ENCODE results near the gene TBC1D5. TPM values are rescaled to one million over a fixed set of nuclear protein-coding genes. Genes with fewer than 3 reads are reported as not detected.

TBC1D5 gene
- total RNA-seq, 2 donors from 2014 or later, result 46.8 to 71.1 TPM

- Histone ChIP-seq H3K4me3 (no peak overlapping the region), H3K9me3 (no peaks in the 10 kb centered on the region), H3K4me1 (peaks cover 11% of the 10 kb centered on the region), H3K27ac (no peak overlapping the region), H3K36me3 (replicated peaks in 1 of 2; ENCODE audit: insufficient read depth in 1 of 2, low read depth in 2 of 2) (no peaks in the 10 kb centered on the region), H3K27me3 (no peaks in the 10 kb centered on the region)
- intact Hi-C loops (cut with DNase I), result no loop called here
- WGBS, 2 donors, result 90 to 95% methylated on average over 3 of the region's 3 CpGs
- TF ChIP-seq, protein P1, sequence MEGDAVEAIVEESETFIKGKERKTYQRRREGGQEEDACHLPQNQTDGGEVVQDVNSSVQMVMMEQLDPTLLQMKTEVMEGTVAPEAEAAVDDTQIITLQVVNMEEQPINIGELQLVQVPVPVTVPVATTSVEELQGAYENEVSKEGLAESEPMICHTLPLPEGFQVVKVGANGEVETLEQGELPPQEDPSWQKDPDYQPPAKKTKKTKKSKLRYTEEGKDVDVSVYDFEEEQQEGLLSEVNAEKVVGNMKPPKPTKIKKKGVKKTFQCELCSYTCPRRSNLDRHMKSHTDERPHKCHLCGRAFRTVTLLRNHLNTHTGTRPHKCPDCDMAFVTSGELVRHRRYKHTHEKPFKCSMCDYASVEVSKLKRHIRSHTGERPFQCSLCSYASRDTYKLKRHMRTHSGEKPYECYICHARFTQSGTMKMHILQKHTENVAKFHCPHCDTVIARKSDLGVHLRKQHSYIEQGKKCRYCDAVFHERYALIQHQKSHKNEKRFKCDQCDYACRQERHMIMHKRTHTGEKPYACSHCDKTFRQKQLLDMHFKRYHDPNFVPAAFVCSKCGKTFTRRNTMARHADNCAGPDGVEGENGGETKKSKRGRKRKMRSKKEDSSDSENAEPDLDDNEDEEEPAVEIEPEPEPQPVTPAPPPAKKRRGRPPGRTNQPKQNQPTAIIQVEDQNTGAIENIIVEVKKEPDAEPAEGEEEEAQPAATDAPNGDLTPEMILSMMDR (IDR thresholded peaks at IDR 0.05), result no peak
- no peak for TF ChIP-seq POLR2A (IDR thresholded peaks at IDR 0.05)
- ATAC-seq, result no peak
- DNase-seq, result no peak
Observed at GRCh38 chr3:17261627-17262369, 480.6 kb downstream of the TBC1D5 start.

- H3K4me1 ChIP-seq, result peaks cover 4% of the 10 kb centered on the region
- no peaks in the 10 kb centered on the region for H3K36me3 ChIP-seq (replicated peaks in 1 of 2; ENCODE audit: insufficient read depth in 1 of 2, low read depth in 2 of 2)
- H3K27ac ChIP-seq, result no peak overlapping the region
- H3K4me3 ChIP-seq, result no peak overlapping the region
- no peak for ATAC-seq
- no peak for TF ChIP-seq POLR2A (IDR thresholded peaks at IDR 0.05)
- TF ChIP-seq, protein P1 (IDR thresholded peaks at IDR 0.05), result no peak
- DNase-seq, result no peak
- H3K27me3 ChIP-seq, result no peaks in the 10 kb centered on the region
- intact Hi-C loops (cut with DNase I), result no loop called here
- no peaks in the 10 kb centered on the region for H3K9me3 ChIP-seq
Observed at GRCh38 chr3:17260257-17260656, 482.2 kb downstream of the TBC1D5 start.

- TF ChIP-seq, protein P1 (IDR thresholded peaks at IDR 0.05), result no peak
- no peak for TF ChIP-seq POLR2A (IDR thresholded peaks at IDR 0.05)
- intact Hi-C loops (cut with DNase I), result loop anchor here (5.0 kb wide), 1 partner anchor 148 kb away; no protein-coding TSS in a partner anchor
- Histone ChIP-seq H3K9me3 (no peaks in the 10 kb centered on the region), H3K4me1 (peaks cover 4% of the 10 kb centered on the region), H3K27ac (no peak overlapping the region), H3K36me3 (replicated peaks in 1 of 2; ENCODE audit: insufficient read depth in 1 of 2, low read depth in 2 of 2) (no peaks in the 10 kb centered on the region), H3K27me3 (no peaks in the 10 kb centered on the region), H3K4me3 (no peak overlapping the region)
- ATAC-seq, result no peak
- no peak for DNase-seq
- WGBS, 2 donors, result 70 to 77% methylated on average over 5 of the region's 5 CpGs
Observed at GRCh38 chr3:17259685-17260084, 482.7 kb downstream of the TBC1D5 start.

GRCh38 chr3:17258823-17259436 is 483.5 kb downstream of the TBC1D5 start:
- H3K27ac ChIP-seq, result no peak overlapping the region
- intact Hi-C loops (cut with DNase I), result loop anchor here (5.0 kb wide), 1 partner anchor 148 kb away; no protein-coding TSS in a partner anchor
- no peaks in the 10 kb centered on the region for H3K36me3 ChIP-seq (replicated peaks in 1 of 2; ENCODE audit: insufficient read depth in 1 of 2, low read depth in 2 of 2)
- H3K4me1 ChIP-seq, result peaks cover 4% of the 10 kb centered on the region
- no peak for ATAC-seq
- H3K9me3 ChIP-seq, result no peaks in the 10 kb centered on the region
- no peak overlapping the region for H3K4me3 ChIP-seq
- DNase-seq, result peak in 1 of 4 donors; percentile 7
- TF ChIP-seq, protein P1 (IDR thresholded peaks at IDR 0.05), result peak; percentile 51 to 78 (median 66)
- no peak for TF ChIP-seq POLR2A (IDR thresholded peaks at IDR 0.05)
- H3K27me3 ChIP-seq, result no peaks in the 10 kb centered on the region
- 22% methylated on average over 3 of the region's 3 CpGs for WGBS, 2 donors
